ENCODE data around the gene STT3A.

DNA sequence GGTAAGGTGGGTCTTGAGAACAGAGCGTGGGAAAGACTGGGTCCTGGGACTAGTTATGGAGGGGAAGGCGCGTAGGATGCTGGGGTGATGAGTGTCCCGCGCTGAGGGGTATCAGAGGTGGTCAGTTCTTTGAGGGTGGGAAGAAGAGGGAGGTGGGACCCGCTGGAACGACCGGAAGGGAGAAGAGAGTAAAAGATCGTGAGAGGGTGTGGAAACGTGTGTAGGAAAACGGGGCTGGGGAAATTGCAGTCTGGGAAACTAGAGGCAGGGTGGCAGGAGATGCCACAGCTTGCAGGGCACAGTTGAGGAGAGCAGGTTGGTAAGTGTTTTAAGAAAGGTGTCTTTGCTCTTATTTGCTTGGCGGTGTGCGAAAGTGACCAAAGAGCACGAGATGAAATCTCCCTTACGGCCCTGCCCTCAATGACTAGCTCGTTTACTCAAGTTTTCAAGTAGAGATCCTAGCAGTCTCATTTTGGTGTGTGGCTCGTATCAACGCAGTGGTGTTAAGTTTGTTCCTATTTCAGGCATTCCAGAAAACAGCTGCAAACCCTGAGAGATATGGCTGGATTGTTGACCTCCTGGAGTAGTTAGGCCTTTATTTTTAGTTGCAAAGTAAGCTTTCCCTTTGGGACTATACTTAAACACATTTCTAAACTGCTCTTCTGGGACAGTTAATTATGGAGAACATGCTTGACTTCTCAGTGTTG lies 615 bp downstream of the STT3A start:
- TF ChIP-seq, protein P1, sequence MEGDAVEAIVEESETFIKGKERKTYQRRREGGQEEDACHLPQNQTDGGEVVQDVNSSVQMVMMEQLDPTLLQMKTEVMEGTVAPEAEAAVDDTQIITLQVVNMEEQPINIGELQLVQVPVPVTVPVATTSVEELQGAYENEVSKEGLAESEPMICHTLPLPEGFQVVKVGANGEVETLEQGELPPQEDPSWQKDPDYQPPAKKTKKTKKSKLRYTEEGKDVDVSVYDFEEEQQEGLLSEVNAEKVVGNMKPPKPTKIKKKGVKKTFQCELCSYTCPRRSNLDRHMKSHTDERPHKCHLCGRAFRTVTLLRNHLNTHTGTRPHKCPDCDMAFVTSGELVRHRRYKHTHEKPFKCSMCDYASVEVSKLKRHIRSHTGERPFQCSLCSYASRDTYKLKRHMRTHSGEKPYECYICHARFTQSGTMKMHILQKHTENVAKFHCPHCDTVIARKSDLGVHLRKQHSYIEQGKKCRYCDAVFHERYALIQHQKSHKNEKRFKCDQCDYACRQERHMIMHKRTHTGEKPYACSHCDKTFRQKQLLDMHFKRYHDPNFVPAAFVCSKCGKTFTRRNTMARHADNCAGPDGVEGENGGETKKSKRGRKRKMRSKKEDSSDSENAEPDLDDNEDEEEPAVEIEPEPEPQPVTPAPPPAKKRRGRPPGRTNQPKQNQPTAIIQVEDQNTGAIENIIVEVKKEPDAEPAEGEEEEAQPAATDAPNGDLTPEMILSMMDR (IDR thresholded peaks at IDR 0.05; ENCODE audit: low read length) = no peak
- no peak for TF ChIP-seq EZH2 (IDR thresholded peaks at IDR 0.05; ENCODE audit: borderline replicate concordance, low read length)

All from OCI-LY1 (cell line).